Panc1 (cell line): ENCODE results near the gene MXRA8. TPM values are rescaled to one million over a fixed set of nuclear protein-coding genes. Genes with fewer than 3 reads are reported as not detected.

Experiments used
- ATAC-seq: fragments of 200-7000 bp; cut with Tn5 transposase; 2 replicates; pipeline ENCODE4 v1.9.1; 2020; ENCODE audit warnings: mild to moderate bottlenecking, moderate library complexity
- BruUV-seq: library from RNA; stranded (reverse); fragments of 400-500 nt; replicated peaks from 2 replicates; lab custom pipeline; 2021; lab: Mats Ljungman, UMichigan
- CTCF ChIA-PET: fragments of 300-600 bp; sonication (Branson Sonifier 250); formaldehyde crosslinking; loops from one replicate; lab custom pipeline; 2022; ENCODE audit warnings: antibody characterized with exemption; lab: Charles Lee
- POLR2A ChIA-PET: fragments of 300-600 bp; sonication (Branson Sonifier 250); formaldehyde crosslinking; loops from one replicate; lab custom pipeline; 2022; ENCODE audit warnings: antibody characterized with exemption; lab: Charles Lee
- DNase-seq: peaks from one replicate; pipeline ENCODE4 v3.0.0-alpha.2; 2010; ENCODE audit warnings: low read depth, low spot score
- H3K27ac ChIP-seq: 2 replicates; pipeline ENCODE4 v1.5.1; 2011; ENCODE audit warnings: mild to moderate bottlenecking, low read length, inconsistent platforms
- H3K27me3 ChIP-seq: fragments of 200-500 bp; sonication (Bioruptor generic); 2 replicates; pipeline ENCODE4 v1.6.0; 2014; ENCODE audit warnings: low read length, inconsistent platforms; ENCODE audit not compliant: control insufficient read depth, insufficient read depth
- H3K36me3 ChIP-seq: fragments of 200-500 bp; sonication (Bioruptor generic); 2 replicates; pipeline ENCODE4 v1.5.1; 2014; ENCODE audit warnings: inconsistent platforms, mild to moderate bottlenecking, low read length, moderate library complexity; ENCODE audit not compliant: control insufficient read depth, insufficient read depth
- H3K4me1 ChIP-seq: 2 replicates; pipeline ENCODE4 v1.5.1; 2011; ENCODE audit warnings: inconsistent platforms, mild to moderate bottlenecking, low read length, moderate library complexity; ENCODE audit not compliant: control insufficient read depth, insufficient read depth
- H3K4me3 ChIP-seq, 2 experiments: 2 replicates each; pipeline ENCODE4 v1.5.1; 2011 to 2012; ENCODE audit warnings: low read depth in 2 of 2, low read length in 2 of 2, mild to moderate bottlenecking in 2 of 2, inconsistent platforms in 1 of 2, moderate library complexity in 1 of 2
- H3K9me3 ChIP-seq: fragments of 200-500 bp; sonication (Bioruptor generic); 2 replicates; pipeline ENCODE4 v1.5.1; 2014; ENCODE audit warnings: low read depth, mild to moderate bottlenecking, inconsistent platforms, low read length, moderate library complexity; ENCODE audit not compliant: control insufficient read depth, insufficient read depth
- POLR2AphosphoS5 ChIP-seq: IDR thresholded peaks from 2 replicates; pipeline ENCODE4 v1.6.1; 2012; ENCODE audit warnings: mild to moderate bottlenecking, low read depth, low read length, moderate library complexity
- SIN3A ChIP-seq: IDR thresholded peaks from 2 replicates; pipeline ENCODE4 v1.6.1; 2012; ENCODE audit warnings: low read depth, mild to moderate bottlenecking, low read length, moderate library complexity, borderline replicate concordance; ENCODE audit not compliant: insufficient read depth
- TCF7L2 ChIP-seq: IDR thresholded peaks from 2 replicates; pipeline ENCODE4 v1.6.1; 2011; ENCODE audit warnings: mild to moderate bottlenecking, low read depth, low read length, inconsistent platforms
- in situ Hi-C: cut with HindIII; loops from 2 replicates; pipeline ENCODE4 v1.10.0; 2016; ENCODE audit warnings: low sequenced_read_pairs, low pct_unique_long_range_greater_than_20kb
- intact Hi-C: fragments of 100-400 bp; cut with micrococcal nuclease; formaldehyde crosslinking; loops from one replicate; pipeline ENCODE4 v1.10.0; 2022; ENCODE audit not compliant: unreplicated experiment
- total RNA-seq: library from RNA; stranded (reverse); gene quantifications from one replicate; pipeline ENCODE4 v1.2.1, GENCODE V29; 2021; ENCODE audit not compliant: unreplicated experiment
- TF ChIP-seq, protein P1 (sequence below), 2 experiments: IDR thresholded peaks; 2 replicates each; pipeline ENCODE4 v1.6.1; 2011 to 2012; ENCODE audit warnings: low read depth in 2 of 2, control low read depth in 1 of 2, low read length in 1 of 2, mild to moderate bottlenecking in 1 of 2, moderate library complexity in 1 of 2; ENCODE audit not compliant: insufficient read depth in 1 of 2
- TF ChIP-seq, protein P2 (sequence below): fragments of 450-650 bp; IDR thresholded peaks from 2 replicates; pipeline ENCODE4 v1.5.1; 2017; ENCODE audit warnings: mild to moderate bottlenecking

The MXRA8 gene
- total RNA-seq, 1 experiment from 2014 or later, result 96.0 TPM

DNA sequence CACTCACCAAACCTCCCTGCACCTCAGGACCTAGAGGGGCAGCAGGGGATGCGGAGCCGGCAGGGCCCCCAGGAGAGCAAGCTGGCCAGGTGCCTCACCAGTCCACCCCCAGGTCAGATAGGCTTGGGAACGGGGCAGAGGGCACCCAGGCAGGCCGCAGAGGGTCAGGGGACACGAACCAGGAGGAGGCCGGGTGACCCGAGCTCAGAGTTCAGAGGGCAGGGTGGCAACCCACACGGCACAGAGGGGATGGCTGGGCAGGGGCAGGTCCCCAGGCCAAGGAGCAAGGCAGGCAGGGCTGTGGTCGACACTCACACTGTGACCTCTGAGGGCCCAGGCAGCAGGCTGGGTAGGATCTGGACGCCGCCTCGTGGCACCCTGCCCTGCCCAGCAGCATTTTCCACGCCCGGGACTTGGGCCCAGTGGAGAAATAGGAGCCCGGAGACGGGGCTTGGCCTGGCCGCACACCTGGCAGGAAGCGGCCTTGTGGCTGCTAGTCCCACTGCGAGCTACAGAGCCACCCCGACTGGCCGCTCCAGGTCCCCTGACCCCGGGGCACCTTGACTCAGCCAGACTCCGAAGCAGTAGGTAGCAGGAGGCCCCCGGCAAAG, 14.4 kb downstream of the MXRA8 start:
- H3K27me3 ChIP-seq, result no peaks in the 10 kb centered on the region
- no peaks in the 10 kb centered on the region for H3K9me3 ChIP-seq
- H3K27ac ChIP-seq, result peak overlapping the region; percentile 93
- DNase-seq, result no peak
- ATAC-seq, result no peak
- BruUV-seq, result no TSS peak
- POLR2A ChIA-PET, result no interaction called here
- CTCF ChIA-PET, result no interaction called here
- no peaks in the 10 kb centered on the region; the same call in 1 of the 2 replicates for H3K36me3 ChIP-seq
- H3K4me1 ChIP-seq, result peaks cover 40% of the 10 kb centered on the region
- no peak overlapping the region; a peak in 1 of 4 replicates for H3K4me3 ChIP-seq
- in situ Hi-C loops, result no loop called here
- TF ChIP-seq, protein P1, sequence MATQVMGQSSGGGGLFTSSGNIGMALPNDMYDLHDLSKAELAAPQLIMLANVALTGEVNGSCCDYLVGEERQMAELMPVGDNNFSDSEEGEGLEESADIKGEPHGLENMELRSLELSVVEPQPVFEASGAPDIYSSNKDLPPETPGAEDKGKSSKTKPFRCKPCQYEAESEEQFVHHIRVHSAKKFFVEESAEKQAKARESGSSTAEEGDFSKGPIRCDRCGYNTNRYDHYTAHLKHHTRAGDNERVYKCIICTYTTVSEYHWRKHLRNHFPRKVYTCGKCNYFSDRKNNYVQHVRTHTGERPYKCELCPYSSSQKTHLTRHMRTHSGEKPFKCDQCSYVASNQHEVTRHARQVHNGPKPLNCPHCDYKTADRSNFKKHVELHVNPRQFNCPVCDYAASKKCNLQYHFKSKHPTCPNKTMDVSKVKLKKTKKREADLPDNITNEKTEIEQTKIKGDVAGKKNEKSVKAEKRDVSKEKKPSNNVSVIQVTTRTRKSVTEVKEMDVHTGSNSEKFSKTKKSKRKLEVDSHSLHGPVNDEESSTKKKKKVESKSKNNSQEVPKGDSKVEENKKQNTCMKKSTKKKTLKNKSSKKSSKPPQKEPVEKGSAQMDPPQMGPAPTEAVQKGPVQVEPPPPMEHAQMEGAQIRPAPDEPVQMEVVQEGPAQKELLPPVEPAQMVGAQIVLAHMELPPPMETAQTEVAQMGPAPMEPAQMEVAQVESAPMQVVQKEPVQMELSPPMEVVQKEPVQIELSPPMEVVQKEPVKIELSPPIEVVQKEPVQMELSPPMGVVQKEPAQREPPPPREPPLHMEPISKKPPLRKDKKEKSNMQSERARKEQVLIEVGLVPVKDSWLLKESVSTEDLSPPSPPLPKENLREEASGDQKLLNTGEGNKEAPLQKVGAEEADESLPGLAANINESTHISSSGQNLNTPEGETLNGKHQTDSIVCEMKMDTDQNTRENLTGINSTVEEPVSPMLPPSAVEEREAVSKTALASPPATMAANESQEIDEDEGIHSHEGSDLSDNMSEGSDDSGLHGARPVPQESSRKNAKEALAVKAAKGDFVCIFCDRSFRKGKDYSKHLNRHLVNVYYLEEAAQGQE (IDR thresholded peaks at IDR 0.05; ENCODE audit: insufficient read depth in 1 of 2, low read depth in 2 of 2, low read length in 1 of 2), result no peak
- TF ChIP-seq SIN3A (no peak), POLR2AphosphoS5 (no peak), TCF7L2 (no peak)
- TF ChIP-seq, protein P2, sequence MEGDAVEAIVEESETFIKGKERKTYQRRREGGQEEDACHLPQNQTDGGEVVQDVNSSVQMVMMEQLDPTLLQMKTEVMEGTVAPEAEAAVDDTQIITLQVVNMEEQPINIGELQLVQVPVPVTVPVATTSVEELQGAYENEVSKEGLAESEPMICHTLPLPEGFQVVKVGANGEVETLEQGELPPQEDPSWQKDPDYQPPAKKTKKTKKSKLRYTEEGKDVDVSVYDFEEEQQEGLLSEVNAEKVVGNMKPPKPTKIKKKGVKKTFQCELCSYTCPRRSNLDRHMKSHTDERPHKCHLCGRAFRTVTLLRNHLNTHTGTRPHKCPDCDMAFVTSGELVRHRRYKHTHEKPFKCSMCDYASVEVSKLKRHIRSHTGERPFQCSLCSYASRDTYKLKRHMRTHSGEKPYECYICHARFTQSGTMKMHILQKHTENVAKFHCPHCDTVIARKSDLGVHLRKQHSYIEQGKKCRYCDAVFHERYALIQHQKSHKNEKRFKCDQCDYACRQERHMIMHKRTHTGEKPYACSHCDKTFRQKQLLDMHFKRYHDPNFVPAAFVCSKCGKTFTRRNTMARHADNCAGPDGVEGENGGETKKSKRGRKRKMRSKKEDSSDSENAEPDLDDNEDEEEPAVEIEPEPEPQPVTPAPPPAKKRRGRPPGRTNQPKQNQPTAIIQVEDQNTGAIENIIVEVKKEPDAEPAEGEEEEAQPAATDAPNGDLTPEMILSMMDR, result no peak
- intact Hi-C loops, result no loop called here

DNA sequence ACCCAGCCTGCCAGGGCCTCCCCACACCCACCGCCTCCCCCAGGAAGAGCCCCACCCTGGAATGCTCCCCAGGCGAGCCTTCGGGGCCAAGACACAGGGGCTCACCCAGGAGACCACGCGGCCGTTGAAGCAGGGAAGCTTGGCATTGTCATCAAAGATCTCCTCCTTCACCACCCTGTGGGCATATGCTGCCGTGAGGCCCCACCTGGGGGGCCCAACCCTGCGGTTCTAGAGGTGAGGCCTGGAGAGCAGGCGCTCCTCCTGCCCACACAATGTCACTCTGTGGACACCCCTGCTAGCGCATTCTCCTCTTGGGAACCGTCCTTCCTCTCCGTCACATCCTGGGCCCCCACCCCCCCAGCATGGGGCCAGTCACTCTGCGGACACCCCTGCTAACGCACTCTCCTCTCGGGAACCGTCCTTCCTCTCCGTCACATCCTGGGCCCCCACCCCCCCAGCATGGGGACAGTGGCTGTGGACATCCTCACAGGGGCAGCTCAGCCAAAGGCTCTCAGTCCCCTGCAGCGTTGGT, 15.7 kb downstream of the MXRA8 start:
- no TSS peak for BruUV-seq
- CTCF ChIA-PET, result no interaction called here
- no peak overlapping the region for H3K4me3 ChIP-seq
- H3K9me3 ChIP-seq, result no peaks in the 10 kb centered on the region
- peaks cover 40% of the 10 kb centered on the region for H3K4me1 ChIP-seq
- no peak overlapping the region for H3K27ac ChIP-seq
- ATAC-seq (no peak), DNase-seq (no peak)
- no peaks in the 10 kb centered on the region for H3K27me3 ChIP-seq
- TF ChIP-seq, protein P1 (IDR thresholded peaks at IDR 0.05; ENCODE audit: insufficient read depth in 1 of 2, low read depth in 2 of 2, low read length in 1 of 2), result no peak
- TF ChIP-seq TCF7L2 (no peak), POLR2AphosphoS5 (no peak), SIN3A (no peak)
- intact Hi-C loops (no loop called here), in situ Hi-C loops (no loop called here)
- no peaks in the 10 kb centered on the region for H3K36me3 ChIP-seq
- POLR2A ChIA-PET, result no interaction called here
